22Rv1 (cell line): ENCODE results near the gene SPACA7.

Source experiments
- CTCF ChIP-seq: fragments of 450-650 bp; IDR thresholded peaks from 2 replicates; pipeline ENCODE4 v1.5.1; 2017; ENCODE audit warnings: mild to moderate bottlenecking
- ZFX ChIP-seq: fragments of 450-650 bp; IDR thresholded peaks from 2 replicates; pipeline ENCODE4 v1.6.1; 2017; ENCODE audit warnings: antibody characterized with exemption, borderline replicate concordance

GRCh38 chr13:112349681-112350080 lies 26.5 kb upstream of the SPACA7 start:
- TF ChIP-seq CTCF = no peak
- TF ChIP-seq ZFX = no peak
